Esophagus muscularis mucosa (tissue), 4 donors: ENCODE data around the gene TMEM260. TPM values are rescaled to one million over a fixed set of nuclear protein-coding genes. Genes with fewer than 3 reads are reported as not detected.

Source experiments
- DNase-seq: peaks from one replicate; pipeline ENCODE4 v3.0.0-alpha.2; 2017; ENCODE audit errors: extremely low spot score
- H3K27ac ChIP-seq, 4 donors: fragments of 200-600 bp; sonication (generic); replicated peaks in 1 of 4; 1 replicate in 3 of 4; 2 replicates in 1 of 4; pipeline ENCODE4 v1.5.1; 2016 to 2019; ENCODE audit warnings: mild to moderate bottlenecking in 1 of 4
- H3K27me3 ChIP-seq, 4 donors: fragments of 200-600 bp; sonication (generic); one replicate each; pipeline versions ENCODE4 v1.5.1 to v1.6.0; 2016 to 2019
- H3K36me3 ChIP-seq, 4 donors: fragments of 200-600 bp; sonication (generic); one replicate each; pipeline ENCODE4 v1.5.1; 2016 to 2019
- H3K4me1 ChIP-seq, 4 donors: fragments of 200-600 bp; sonication (generic); one replicate each; pipeline ENCODE4 v1.5.1; 2016 to 2019
- H3K4me3 ChIP-seq, 4 donors: fragments of 200-600 bp; sonication (generic); 1 replicate in 2 of 4; 2 replicates in 2 of 4; pipeline ENCODE4 v1.5.1; 2016 to 2019; ENCODE audit warnings: mild to moderate bottlenecking in 4 of 4, moderate library complexity in 1 of 4
- H3K9me3 ChIP-seq, 4 donors: fragments of 200-600 bp; sonication (generic); 1 replicate in 3 of 4; 2 replicates in 1 of 4; pipeline ENCODE4 v1.5.1; 2016 to 2019
- EP300 ChIP-seq: sonication (generic); formaldehyde crosslinking; IDR thresholded peaks from one replicate; pipeline ENCODE4 v1.6.1; 2017; ENCODE audit warnings: antibody characterized with exemption
- POLR2A ChIP-seq: fragments of 450-650 bp; IDR thresholded peaks from one replicate; pipeline ENCODE4 v1.6.1; 2017; ENCODE audit warnings: antibody characterized with exemption, moderate library complexity, mild to moderate bottlenecking, low read depth
- POLR2AphosphoS5 ChIP-seq, 2 donors: sonication (generic); formaldehyde crosslinking; IDR thresholded peaks; one replicate each; pipeline ENCODE4 v1.6.1; 2017; ENCODE audit warnings: antibody characterized with exemption in 2 of 2
- WGBS: methylation state at CpG from one replicate; pipeline ENCODE4 v1.1.5; 2018; 5-methylcytosine and 5-hydroxymethylcytosine counted together
- intact Hi-C: fragments of 100-400 bp; cut with DNase I; formaldehyde crosslinking; loops from one replicate; pipeline ENCODE4 v1.15.1; 2023
- total RNA-seq, 4 donors: library from RNA; depleted of rRNA; stranded (reverse); fragments of >200 nt; gene quantifications; one replicate each; pipeline versions ENCODE4 v1.1.0 to v1.2.1, GENCODE V29; 2016
- TF ChIP-seq, protein P1 (sequence below), 3 experiments: fragments of 200-600 bp in 2 of 3; fragments of 450-650 bp in 1 of 3; sonication (generic) in 2 of 3; IDR thresholded peaks; one replicate each; pipeline ENCODE4 v1.5.1; 2017 to 2019; ENCODE audit warnings: antibody characterized with exemption in 3 of 3, mild to moderate bottlenecking in 2 of 3, moderate library complexity in 1 of 3

Gene TMEM260
- total RNA-seq, 4 donors from 2014 or later = 5.8 to 15.5 (median 11.7) TPM

- H3K36me3 ChIP-seq = no peaks in the 10 kb centered on the region
- TF ChIP-seq, protein P1, sequence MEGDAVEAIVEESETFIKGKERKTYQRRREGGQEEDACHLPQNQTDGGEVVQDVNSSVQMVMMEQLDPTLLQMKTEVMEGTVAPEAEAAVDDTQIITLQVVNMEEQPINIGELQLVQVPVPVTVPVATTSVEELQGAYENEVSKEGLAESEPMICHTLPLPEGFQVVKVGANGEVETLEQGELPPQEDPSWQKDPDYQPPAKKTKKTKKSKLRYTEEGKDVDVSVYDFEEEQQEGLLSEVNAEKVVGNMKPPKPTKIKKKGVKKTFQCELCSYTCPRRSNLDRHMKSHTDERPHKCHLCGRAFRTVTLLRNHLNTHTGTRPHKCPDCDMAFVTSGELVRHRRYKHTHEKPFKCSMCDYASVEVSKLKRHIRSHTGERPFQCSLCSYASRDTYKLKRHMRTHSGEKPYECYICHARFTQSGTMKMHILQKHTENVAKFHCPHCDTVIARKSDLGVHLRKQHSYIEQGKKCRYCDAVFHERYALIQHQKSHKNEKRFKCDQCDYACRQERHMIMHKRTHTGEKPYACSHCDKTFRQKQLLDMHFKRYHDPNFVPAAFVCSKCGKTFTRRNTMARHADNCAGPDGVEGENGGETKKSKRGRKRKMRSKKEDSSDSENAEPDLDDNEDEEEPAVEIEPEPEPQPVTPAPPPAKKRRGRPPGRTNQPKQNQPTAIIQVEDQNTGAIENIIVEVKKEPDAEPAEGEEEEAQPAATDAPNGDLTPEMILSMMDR (IDR thresholded peaks at IDR 0.05) = no peak
- TF ChIP-seq EP300 (no peak), POLR2AphosphoS5 (IDR thresholded peaks at IDR 0.05) (no peak), POLR2A (no peak)
- intact Hi-C loops = no loop called here
- no peak overlapping the region for H3K27ac ChIP-seq
- H3K9me3 ChIP-seq = no peaks in the 10 kb centered on the region
- DNase-seq = no peak
- H3K4me3 ChIP-seq = no peak overlapping the region
- H3K27me3 ChIP-seq = no peaks in the 10 kb centered on the region
- no peaks in the 10 kb centered on the region for H3K4me1 ChIP-seq
Measured at GRCh38 chr14:56543436-56543835, 36.2 kb upstream of the TMEM260 start.

- TF ChIP-seq EP300 = no peak
- no peak for TF ChIP-seq POLR2A
- TF ChIP-seq, protein P1 (IDR thresholded peaks at IDR 0.05) = no peak
- no peak for TF ChIP-seq POLR2AphosphoS5 (IDR thresholded peaks at IDR 0.05)
- intact Hi-C loops = no loop called here
- Histone ChIP-seq H3K4me1 (no peaks in the 10 kb centered on the region), H3K9me3 (no peaks in the 10 kb centered on the region), H3K36me3 (no peaks in the 10 kb centered on the region), H3K27ac (no peak overlapping the region), H3K27me3 (peaks cover 0 to 10% (median 0%) of the 10 kb centered on the region in 4 donors), H3K4me3 (no peak overlapping the region)
- DNase-seq = no peak
- 47% methylated on average over 2 of the region's 2 CpGs for WGBS
Measured at GRCh38 chr14:56549721-56550120, 29.9 kb upstream of the TMEM260 start.

GRCh38 chr14:56552615-56553014, 27.0 kb upstream of the TMEM260 start:
- intact Hi-C loops = no loop called here
- H3K36me3 ChIP-seq = no peaks in the 10 kb centered on the region
- no peaks in the 10 kb centered on the region for H3K4me1 ChIP-seq
- peaks cover 0 to 25% (median 0%) of the 10 kb centered on the region in 4 donors for H3K27me3 ChIP-seq
- TF ChIP-seq, protein P1 (IDR thresholded peaks at IDR 0.05) = no peak
- TF ChIP-seq POLR2AphosphoS5 (IDR thresholded peaks at IDR 0.05) (no peak), POLR2A (no peak), EP300 (no peak)
- WGBS = 39% methylated on average over 4 of the region's 4 CpGs
- no peak for DNase-seq
- H3K9me3 ChIP-seq = no peaks in the 10 kb centered on the region
- H3K27ac ChIP-seq = no peak overlapping the region
- no peak overlapping the region for H3K4me3 ChIP-seq

DNA sequence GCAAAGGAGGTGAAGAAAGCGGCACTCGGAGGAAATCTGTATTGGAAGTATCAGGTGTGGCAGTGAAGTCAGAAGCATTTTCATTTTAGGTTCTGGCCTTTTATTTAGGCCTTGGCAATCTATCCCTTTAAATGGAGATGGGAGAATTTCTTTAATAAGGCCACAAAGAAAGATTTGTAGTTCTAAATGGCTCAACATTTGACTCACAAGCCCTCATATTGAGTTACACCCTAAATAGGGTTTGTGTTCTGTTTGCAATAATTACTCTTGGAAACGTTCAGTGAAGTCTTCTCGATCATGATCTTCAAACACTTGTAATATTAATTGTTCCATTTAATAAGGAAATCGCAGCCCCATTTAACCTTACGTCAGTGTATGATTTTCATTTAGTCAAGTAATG, 25.3 kb upstream of the TMEM260 start:
- no peak for DNase-seq
- H3K27me3 ChIP-seq = peaks cover 0 to 31% (median 0%) of the 10 kb centered on the region in 4 donors
- WGBS = 83% methylated on average over 6 of the region's 6 CpGs

More for the DNA sequence above, 25.3 kb upstream of the TMEM260 start:
- intact Hi-C loops = no loop called here
- no peak overlapping the region for H3K27ac ChIP-seq
- H3K4me3 ChIP-seq = no peak overlapping the region
- no peaks in the 10 kb centered on the region for H3K9me3 ChIP-seq
- H3K36me3 ChIP-seq = no peaks in the 10 kb centered on the region
- TF ChIP-seq EP300 (no peak), POLR2A (no peak), POLR2AphosphoS5 (IDR thresholded peaks at IDR 0.05) (no peak)
- TF ChIP-seq, protein P1 (IDR thresholded peaks at IDR 0.05) = no peak
- no peaks in the 10 kb centered on the region for H3K4me1 ChIP-seq
